Activated CD8-positive, alpha-beta memory T cell treated with anti-CD3 and anti-CD28 coated beads, Interleukin-2, amount 50 U/mL, for 24 hours (primary cell): ENCODE data around the gene MKRN1.
"Not testable (repeated sequence)": the region's sequence is repeated elsewhere in the genome, so short reads cannot be mapped to it uniquely, and the experiment has no call there.

Source experiments
- DNase-seq: peaks from one replicate; pipeline ENCODE4 v3.0.0-alpha.2; 2020; ENCODE audit errors: extremely low read depth

Gene MKRN1

DNA sequence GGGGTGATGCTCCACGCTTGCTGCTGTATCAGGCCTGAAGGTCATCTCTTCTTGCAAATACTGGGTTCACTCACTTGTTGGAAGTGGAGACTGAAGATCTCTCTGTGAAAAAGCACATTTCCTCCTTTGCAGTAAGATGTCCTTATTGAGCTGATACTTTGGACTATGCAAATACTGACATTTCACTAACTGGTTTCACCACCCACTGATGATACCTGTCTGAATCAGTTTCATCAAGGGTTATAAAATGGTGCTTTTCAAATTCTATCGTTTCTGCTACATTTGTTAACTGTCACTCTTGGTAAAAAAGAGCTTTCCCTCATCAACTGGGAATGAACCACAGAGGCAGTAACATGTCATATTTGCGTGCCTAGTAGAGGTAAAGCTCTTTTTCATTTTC, 39.9 kb downstream of the MKRN1 start:
- no peak for DNase-seq

DNA sequence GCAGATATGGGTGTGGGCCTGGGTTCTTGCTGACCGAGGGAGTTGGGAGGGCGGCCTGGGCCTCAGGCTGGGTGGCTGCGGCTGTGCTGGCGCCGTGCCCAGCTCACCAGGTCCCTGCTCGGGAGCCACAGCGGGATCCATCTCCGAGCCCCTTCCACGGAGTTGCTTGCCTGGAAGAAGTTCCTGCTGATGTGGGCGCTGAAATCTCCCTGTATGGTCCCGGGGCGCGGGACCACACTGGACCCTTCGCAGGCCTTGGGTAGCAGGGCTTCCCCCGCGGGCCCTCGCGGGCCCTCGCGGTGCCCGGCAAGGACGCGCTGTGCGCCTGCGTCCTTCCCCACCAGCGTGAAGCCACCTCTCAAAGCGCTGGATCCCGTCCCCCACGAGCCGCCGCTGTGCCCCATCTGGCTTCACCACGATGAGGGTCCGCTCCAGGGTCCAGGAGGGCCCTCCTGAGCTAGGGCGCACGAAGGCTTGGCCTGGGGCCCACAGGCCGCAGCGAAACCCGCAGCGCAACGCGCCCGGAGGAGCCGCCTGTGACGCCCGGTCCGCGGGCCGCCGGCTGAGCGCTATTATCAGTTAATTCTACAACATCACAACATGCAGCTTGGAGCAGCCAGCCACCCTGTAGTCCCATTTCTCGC, 43.9 kb downstream of the MKRN1 start:
- DNase-seq = no peak

DNA sequence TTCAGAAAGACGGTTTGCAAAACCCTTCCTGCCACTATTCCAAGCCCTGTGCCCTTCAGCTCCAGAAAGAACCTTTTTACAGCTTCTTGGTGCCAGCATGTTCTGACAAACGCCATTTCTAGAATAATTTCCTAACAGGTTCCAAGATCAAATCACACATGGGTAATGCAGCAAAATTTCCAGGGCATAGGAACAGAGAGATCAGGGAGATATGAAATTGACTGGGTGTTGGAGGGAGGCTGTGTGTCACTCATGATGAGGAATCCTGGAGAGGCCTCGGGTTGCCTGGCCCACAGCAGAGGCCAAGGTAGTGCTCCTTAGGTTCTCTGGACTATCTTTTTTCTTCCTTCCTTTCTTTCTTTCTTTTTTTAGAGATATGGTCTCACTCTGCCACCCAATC, 45.9 kb downstream of the MKRN1 start:
- DNase-seq = no peak

DNA sequence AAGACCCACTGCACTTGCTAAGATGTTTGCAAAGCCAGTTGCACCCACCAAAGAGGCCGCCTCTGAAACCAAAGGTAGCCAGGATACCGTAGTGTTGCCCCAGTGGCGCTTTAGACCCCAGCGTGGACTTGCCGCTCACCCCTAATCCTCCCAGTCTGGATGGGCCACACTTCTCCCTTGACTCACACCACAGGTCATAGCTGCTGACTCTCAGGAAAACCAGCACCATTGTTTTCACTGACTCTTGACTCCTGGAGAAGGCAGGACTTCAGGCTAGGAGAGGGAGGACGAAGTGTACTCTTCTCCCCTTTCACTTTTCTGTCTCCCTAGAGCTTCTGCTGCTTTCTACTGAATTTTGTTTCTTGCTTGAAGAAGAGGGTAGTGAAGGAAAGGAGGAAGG, 53.2 kb downstream of the MKRN1 start:
- no peak for DNase-seq

DNA sequence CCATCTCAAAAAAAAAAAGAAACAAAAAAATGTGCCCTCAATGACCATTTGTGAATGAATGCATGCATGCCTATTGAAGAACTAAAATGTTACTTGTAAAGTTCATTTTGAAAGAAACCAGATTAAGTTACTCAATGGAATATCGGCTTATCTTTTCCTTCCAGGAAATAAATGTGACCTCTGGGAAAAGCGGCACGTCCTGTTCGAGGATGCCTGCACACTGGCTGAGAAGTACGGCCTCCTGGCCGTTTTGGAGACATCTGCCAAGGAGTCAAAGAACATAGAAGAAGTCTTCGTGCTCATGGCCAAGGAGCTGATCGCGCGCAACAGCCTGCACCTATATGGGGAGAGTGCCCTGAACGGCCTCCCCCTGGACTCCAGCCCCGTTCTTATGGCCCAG, 53.6 kb downstream of the MKRN1 start:
- no peak for DNase-seq

DNA sequence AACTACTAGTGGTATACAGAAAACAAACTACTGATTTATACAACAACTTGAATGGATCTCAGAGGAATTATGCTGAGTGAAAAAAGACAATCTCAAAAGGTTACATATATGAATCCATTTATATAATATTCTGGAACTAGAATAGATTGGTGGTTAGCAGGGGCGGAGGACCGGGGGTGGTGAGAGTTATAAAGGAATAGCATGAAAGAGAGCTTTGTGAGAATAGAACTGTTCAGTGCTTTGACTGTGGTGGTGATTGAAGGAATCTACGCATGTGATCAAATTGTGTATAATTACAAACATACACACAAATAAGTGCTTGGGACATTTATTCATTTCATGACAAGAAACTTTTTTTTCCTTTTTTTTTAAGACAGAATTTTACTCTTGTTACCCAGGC, 55.8 kb downstream of the MKRN1 start:
- no peak for DNase-seq

DNA sequence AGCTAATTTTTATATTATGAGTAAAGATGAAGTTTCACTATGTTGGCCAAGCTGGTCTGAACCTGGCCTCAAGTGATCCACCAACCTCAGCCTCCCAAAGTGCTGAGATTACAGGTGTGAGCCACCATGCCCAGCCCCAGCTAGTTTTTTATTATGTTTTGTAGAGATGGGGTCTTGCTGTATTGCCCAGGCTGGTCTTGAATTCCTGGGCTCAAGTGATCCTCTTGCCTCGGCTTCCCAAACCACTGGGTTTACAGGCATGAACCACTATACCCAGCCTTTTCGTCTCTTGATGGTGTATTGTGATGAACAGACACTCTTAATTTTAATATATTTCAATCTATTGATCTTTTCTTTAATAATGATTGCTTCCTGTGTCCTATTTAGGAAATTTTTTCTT, 57.8 kb downstream of the MKRN1 start:
- no peak for DNase-seq

DNA sequence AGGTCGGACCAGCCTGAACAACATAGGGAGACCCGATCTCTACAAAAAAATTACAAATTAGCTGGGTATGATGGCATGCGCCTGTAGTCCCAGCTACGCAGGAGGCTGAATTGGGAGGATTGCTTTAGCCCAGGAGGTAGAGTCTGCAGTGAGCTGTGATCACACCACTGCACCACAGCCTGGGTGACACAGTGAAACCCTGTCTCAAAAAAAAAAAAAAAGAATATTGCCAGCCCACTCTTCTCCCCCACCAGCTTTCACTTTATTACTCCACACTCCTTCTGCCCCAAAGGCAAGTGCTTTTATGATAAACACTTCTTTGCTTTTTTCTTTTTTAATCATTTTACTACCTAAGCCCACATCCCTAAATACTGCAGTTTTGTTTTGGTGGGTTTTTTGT, 60.7 kb downstream of the MKRN1 start:
- DNase-seq = no peak

DNA sequence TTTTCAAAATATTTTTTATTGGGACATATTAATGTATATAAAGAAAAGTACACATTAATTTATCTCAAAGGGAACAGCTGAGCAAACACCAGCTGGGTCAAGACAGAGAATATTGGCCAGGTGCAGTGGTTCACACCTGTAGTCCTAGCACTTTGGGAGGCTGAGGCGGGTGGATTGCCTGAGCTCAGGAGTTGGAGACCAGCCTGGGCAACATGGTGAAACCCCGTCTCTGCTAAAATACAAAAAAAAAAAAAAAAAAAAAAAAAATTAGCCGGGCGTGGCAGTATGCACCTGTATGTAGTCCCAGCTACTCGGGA, 61.2 kb downstream of the MKRN1 start:
- DNase-seq = not testable (repeated sequence)

DNA sequence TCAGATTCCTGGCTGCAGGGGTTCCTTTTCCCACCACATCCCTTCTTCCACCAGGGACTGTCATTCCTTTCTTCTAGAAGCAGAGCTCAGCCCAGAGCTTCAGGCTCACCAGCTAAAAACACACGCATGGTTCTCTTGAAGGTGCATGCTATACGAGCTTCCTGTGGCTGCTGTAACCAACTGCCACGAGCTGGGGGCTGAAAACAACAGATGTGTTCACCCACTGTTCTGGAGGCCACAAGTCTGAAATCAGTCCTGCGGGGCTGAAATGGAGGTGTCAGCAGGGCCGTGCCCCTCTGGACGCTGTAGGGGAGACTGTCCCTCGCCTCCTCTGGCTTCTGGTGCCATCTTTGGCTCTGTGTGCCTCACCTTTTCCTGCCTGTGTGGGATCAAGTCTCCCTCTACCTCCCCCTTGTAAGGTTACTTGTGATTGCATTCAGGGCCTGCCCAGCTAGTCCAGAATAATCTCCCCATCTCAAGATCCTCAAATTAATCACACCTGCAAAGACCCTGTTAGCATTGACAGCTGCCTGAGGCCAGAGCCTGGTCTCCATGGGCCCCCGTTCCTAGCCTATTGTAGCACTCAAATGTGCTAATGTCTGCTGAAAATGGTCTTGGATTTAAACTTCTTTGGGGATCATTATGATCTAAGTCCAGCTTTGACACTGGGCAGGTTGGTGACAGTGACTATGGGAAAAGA, 61.7 kb downstream of the MKRN1 start:
- no peak for DNase-seq

DNA sequence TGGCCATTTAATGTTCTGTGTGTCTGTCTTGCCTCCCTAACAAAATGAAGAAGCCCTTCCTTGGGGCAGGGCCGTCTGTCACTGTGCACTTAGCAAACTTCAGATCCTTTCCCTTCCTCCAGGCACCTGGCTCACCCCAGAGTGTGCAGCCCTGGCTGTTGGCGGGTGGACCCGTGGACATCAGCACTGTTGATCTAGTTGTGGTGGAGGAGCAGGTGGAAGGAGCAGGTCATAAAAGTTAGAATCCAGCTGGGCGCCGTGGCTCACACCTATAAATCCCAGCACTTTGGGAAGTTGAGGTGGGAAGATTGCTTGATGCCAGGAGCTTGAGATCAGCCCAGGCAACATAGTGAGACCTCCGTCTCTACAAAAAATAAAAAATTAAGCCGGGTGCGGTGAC, 62.7 kb downstream of the MKRN1 start:
- no peak for DNase-seq

DNA sequence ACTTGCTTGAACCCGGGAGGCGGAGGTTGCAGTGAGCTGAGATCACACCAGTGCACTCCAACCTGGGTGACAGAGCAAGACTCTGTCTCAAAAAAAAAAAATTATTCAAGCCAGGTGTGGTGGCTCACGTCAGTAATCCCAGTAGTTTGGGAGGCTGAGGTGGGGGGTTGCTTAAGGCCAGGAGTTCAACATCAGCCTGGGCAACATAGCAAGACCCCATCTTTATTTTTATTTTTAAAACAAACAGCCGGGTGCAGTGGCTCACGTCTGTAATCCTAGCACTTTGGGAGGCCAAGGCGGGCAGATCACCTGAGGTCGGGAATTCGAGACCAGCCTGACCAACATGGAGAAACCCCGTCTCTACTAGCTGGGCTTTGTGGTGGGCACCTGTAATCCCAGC, 63.5 kb downstream of the MKRN1 start:
- DNase-seq = not testable (repeated sequence)

DNA sequence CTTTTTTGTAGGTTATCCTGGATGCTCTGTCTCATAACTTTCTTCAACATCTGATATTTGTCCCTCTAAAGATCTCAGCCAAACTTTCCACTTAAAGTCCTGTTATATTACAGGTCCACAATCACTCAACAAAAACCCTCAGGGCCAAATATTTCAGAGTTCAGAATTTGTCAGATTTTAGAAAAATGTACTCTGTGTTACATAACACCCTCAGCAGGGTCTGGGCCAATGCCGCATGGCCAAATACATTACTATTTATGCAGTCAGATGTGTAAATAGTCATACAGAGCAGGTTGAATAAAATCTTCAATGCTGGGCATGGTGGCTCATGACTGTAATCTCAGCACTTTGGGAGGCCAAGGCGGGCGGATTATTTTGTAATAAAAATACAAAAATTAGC, 63.9 kb downstream of the MKRN1 start:
- no peak for DNase-seq

DNA sequence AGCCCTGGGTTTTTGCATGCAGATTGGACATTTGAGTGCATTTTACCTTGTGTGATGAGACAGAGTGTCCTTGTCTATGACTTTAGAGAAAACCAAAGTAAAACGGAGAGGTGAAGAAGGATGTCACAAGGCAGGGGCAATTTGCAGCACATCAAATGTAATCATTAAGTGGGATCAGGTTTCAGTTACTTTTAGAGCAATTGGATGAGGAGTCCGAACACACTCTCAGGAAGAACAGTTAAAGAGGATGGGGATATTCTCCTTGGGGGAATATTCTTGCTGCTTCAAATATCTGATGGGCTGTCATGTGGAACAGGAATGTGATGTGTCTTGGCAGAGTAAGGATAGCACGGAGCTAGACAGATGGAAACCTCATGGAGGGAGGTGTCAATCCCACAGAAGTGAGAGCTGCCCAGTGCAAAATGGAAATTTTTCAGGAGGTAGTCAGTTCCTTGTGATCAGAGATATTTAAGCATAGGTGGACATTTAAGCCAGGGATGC, 74.7 kb downstream of the MKRN1 start:
- no peak for DNase-seq

DNA sequence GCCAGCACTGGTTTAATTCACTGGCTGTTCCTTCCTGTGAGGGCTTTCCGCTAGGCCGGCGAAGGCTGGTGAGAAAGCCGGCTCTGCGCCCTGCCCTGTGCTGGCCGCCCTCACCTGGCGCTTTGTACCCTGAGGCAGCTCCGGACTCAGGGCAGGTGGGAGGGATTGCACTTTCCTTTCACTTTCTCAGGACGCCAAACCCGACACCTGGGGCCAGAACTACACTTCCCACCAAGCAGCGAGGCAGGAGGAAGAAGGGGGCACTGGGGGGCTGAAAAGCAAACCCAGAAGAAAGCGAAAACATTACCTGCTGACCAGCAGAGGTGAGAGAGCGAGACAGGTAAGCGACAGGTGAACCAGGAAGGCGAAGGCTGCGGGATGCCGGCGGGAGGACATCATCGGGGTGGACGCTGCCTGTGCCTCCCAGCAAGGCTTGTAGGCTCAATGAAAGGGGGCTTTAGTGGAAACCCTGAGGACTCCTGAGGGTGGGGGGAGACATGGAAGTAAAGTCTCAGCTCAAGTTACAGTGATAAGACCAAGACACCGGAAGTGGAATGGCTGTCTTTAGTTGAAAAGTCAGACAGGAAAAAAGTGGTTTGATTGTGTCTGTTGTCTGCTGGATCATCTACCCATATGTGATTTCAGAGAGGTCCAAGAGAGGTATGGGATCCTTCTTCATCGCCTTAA, 75.3 kb downstream of the MKRN1 start, which contains the start of gene RAB19:
TSS of gene RAB19 (plus strand) at position 181 of the 687 bp plus-strand sequence. CDS start 3,589 bp downstream, outside the sequence.
- DNase-seq = no peak
